Renal cortex interstitium (tissue), 11 donors: Measurements from ENCODE around the gene CTNNA3. TPM values are rescaled to one million over a fixed set of nuclear protein-coding genes. Genes with fewer than 3 reads are reported as not detected.

ENCODE experiments used
- DNase-seq, 11 donors: peaks; one replicate each; pipeline ENCODE4 v3.0.0-alpha.2; 2013; ENCODE audit warnings: low read depth in 9 of 11, low spot score in 4 of 11; ENCODE audit errors: extremely low read depth in 1 of 11
- polyA plus RNA-seq, 3 donors: library from polyadenylated mRNA; unstranded; fragments of 120-200 nt; gene quantifications; one replicate each; pipeline ENCODE4 v1.2.1, GENCODE V29; 2013; ENCODE audit not compliant: insufficient read length in 3 of 3

The CTNNA3 gene
- polyA plus RNA-seq, 3 donors: 2.1 to 4.3 (median 2.9) TPM

- no peak for DNase-seq
Measured at GRCh38 chr10:66223656-66224055, 1472.3 kb downstream of the CTNNA3 start.

- DNase-seq: no peak
Measured at GRCh38 chr10:66222462-66223046, 1473.4 kb downstream of the CTNNA3 start.

DNA sequence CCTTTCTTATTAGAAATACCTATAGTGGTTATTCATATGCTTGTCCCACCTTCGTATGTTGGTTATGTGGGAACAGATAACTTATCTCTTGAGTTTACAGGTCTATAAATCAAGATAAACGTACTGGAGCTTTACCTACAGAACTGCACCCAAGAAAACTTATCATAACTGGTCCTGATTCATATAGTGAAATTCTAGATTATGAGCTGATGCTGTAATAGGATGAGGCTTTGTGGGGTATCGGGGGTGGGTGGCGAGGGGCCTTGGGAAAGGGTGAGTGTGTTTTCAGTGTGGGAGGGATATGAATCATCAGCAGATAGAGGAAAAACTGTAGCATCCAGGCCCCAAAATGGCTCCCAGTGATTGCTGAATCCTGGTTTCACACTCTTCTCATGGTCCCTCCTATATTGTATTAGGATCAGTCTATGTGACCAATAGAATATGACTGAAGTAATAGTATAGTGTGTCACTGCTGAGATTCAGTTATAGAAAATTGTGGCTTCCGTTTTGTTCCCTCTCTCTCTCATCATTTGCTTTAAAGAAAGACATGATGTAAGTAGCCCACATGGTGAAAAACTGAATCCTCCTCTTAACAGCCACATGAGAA is 1476.9 kb downstream of the CTNNA3 start:
- no peak for DNase-seq

DNA sequence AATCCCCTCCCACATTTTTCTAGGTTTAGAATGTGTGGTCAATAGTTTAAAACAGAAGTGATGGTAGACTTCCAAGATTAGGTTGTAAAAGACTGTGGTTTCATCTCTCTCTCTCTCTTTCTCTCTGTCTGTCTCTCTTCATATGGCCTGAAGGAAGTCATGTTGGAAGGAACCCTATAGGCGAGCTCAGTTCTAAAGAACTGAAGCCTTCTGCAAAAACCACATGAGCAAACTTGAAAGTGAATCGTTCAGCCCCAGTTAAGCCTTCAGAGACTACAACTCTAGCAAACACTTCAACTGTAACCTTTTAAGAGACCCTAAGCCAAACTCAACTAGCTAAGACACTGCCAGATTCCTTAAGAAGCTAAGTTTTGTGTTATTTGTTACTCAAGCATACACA is 1477.7 kb downstream of the CTNNA3 start:
- DNase-seq: no peak

DNA sequence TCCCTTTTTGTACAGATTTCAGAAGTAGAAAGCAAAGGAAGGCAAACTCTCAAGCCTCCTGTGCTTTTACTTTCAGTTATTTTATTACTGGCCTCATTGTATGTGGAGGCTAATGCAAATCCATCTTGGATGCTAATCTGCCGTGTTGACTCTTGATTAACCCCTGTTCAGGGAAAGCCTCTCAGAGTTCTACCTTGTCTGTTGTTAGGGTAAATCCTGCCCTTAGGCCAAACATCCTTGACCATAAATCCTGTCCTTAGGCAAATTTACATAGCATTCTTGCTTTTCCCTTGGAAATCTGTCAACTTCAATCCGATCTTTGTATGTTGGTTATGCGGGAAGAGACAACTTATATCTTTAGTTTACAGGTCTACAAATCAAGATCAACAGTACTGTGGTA is 1480.1 kb downstream of the CTNNA3 start:
- no peak for DNase-seq

DNA sequence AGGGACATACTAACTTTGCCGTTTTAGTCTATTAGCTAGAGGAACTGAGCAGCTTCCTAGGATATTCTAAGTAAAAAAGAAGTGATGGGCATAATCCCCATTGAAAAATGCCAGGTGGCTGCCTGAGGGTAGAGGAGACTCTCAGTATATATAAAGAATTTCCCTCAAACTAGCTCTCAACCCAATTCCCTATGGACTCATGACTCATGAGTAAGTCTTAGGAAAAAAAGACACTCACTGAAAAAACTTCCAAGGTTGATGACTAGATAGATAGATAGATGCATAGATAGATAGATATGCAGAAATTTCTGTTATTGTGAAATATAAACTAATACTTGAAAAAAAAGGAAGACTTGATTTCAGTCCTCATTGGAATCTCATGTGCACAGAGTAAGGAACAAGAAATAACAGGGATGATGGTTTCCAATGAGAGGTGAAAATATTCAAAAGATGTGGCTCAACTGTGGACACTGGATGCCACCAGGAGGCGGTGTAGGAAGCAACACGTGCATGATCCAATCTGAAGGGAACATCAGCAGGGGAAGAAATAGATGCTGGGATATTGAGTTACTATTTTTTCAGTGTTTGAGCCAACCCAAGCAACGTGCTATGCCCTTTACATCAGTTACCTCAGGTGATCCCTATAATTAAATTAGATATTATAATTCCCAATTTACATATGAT is 1481.1 kb downstream of the CTNNA3 start:
- no peak for DNase-seq

GRCh38 chr10:66209025-66209424 is 1487.0 kb downstream of the CTNNA3 start:
- DNase-seq: no peak

GRCh38 chr10:66204838-66205237 is 1491.2 kb downstream of the CTNNA3 start:
- DNase-seq: no peak

- no peak for DNase-seq
Measured at GRCh38 chr10:66202101-66202500, 1493.9 kb downstream of the CTNNA3 start.

DNA sequence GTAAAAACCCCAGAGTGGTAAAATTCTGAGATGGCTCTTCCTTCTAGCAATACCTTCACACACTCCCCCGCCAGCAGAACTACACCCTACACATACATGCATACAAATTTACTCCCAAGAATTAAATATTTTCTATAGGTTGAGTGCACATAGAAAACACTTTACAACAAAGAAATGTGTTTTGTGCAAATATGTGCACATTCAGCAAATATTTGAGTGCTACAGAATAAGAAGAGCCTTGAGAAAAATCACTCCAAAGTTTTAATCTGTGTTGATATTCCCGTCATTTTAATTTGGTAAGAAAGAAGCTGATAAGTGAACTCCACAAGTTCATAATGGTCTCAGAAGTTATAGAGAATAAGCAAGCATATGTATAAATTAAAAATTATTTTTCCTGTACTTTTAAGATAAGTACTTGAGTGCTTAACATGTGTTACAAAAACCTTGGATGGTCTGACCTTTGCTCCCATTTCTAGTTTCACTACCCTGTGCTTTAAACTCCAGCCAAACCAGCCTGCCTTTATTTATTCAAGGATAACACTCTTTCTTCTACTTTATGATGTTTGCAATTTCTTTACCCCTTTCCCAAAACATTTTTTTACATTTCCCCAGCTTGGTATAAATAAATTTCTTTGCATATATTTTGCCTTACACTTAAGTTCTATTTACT is 1503.7 kb downstream of the CTNNA3 start:
- no peak for DNase-seq

GRCh38 chr10:66190413-66190812 is 1505.6 kb downstream of the CTNNA3 start:
- no peak for DNase-seq

DNA sequence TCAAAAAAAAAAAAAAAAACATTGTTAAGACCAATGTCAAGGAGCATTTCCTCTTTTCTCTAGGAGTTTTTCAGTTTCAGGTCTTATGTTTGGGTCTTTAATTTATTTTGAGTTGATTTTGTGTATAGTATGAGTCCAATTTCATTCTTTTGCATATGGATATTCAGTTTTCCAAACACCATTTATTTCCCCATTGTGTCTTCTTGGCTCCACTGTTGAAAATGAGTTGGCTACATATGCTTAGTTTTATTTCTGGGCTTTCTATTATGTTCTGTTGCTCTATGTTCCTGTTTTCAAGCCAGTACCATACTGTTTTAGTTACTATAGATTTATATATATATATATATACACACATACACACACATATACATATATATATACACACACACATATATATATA is 1506.7 kb downstream of the CTNNA3 start:
- no peak for DNase-seq

GRCh38 chr10:66187053-66187733 is 1508.8 kb downstream of the CTNNA3 start:
- DNase-seq: no peak

DNA sequence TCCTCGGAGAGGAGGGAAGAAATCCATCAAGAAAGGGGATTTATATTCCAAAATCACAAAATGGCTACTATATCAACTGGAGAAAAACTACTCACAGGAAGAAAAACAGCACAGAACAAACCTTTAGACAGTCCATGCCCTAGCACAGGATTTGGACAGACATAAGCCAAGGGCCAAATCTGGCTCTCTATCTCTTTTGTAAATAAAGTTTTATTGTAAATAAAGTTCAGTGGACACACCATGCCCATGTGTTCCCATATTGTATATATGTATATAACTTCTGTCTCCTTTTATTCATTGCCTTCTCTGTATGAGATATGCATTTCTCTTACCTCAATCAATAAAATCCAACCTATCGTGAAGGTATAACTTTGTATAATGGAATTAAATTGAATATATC is 1513.0 kb downstream of the CTNNA3 start:
- DNase-seq: no peak

- peak; percentile 22 to 65 (median 47) for DNase-seq
Measured at GRCh38 chr10:66180581-66181318, 1515.2 kb downstream of the CTNNA3 start.

GRCh38 chr10:66180021-66180420 is 1516.0 kb downstream of the CTNNA3 start:
- no peak for DNase-seq

DNA sequence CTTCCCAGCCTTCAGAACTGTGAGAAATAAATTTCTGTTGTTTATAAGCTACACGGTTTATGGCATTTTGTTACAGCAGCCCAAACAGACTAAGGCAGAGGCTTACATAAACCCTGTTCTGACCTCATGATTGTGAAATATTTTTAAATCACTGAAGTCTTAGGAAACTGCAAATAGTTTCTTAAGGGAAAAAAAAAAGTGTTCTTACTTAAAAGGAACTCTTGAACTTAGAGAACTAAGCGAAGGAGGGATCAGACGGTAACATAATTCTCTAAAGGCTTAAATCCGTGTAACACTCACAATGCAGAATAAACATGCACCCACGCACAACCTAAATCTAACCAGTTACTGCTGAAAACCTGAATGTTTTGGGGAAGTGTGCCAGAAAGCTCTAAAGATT is 1519.2 kb downstream of the CTNNA3 start:
- peak in 2 of 11 donors; percentile 2 to 3 for DNase-seq

DNA sequence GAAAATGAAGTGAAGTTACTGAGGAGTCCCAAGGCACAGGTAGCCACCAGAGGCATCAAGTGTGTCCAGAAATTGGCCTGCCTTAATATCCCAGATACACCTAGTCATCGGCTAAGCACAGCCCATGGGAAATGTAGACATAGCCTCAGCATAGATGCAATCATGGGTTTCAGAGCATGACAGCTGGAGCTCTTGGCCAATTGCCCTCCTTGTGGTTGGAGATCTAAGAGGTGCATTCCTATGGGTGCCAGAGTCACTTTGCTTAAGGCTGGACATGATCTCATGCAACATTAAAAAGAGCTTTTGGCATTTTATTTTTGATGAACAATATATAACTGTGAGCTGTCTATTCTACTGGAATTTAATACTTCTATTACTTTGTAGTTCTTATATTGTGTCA is 1528.2 kb downstream of the CTNNA3 start:
- DNase-seq: no peak

DNA sequence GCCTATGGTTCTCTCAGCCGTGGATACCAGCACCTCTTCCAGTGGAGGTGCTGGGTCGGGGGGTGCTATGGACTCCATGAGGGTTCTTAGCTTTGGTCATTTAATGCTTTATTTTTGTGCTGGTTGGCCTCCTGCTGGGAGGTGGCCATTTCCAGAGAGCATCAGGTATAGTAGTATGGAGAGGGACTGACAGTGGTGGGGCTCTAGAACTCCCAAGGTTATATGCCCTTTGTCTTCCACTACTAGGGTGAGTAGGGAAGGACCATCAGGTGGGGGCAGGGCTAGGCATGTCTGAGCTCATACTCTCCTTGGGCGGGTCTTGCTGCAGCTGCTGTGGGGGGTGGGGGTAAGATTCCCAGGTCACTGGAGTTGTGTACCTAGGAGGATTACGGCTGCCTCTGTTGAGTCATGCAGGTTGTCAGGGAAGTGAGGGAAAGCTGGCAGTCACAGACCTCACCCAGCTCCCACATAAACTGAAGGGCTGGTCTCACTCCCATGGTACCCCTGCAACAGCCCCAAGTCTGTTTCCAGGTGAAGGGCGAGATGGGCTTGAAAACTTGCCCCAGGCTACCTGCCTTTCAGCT is 1533.3 kb downstream of the CTNNA3 start:
- DNase-seq: no peak
